Stimulated activated CD4-positive, alpha-beta T cell treated with anti-CD3 and anti-CD28 coated beads, Interleukin-4, amount 100 ng/mL, for 24 hours (primary cell): ENCODE results near the gene MSTO1.
"Not testable (repeated sequence)": the region's sequence is repeated elsewhere in the genome, so short reads cannot be mapped to it uniquely, and the experiment has no call there.

Experiments used
- DNase-seq: peaks from one replicate; pipeline ENCODE4 v3.0.0-alpha.2; 2020

MSTO1 gene

GRCh38 chr1:155609515-155610256, at the start of gene MSTO1:
TSS of gene MSTO1 (plus strand) at chr1:155610218. CDS start at chr1:155610249, 31 bp downstream.
- DNase-seq, result peak; percentile 99

GRCh38 chr1:155561779-155562580, 48.0 kb upstream of the MSTO1 start:
- peak; percentile 65 for DNase-seq

- DNase-seq, result peak; percentile 93
These were observed 47.2 kb upstream of the MSTO1 start, which contains the start of gene ASH1L for GRCh38 chr1:155562581-155563376. TSS of gene ASH1L (minus strand) at chr1:155562803. CDS start at chr1:155521519, 41,284 bp downstream.

GRCh38 chr1:155563377-155564022, 46.5 kb upstream of the MSTO1 start:
- DNase-seq, result not testable (repeated sequence)

GRCh38 chr1:155569988-155570592, 39.9 kb upstream of the MSTO1 start:
- DNase-seq, result no peak

GRCh38 chr1:155570593-155570990, 39.4 kb upstream of the MSTO1 start:
- no peak for DNase-seq

- DNase-seq, result no peak
These were observed 35.9 kb upstream of the MSTO1 start for GRCh38 chr1:155574077-155574476.

- not testable (repeated sequence) for DNase-seq
These were observed 34.4 kb upstream of the MSTO1 start for GRCh38 chr1:155575608-155576007.

GRCh38 chr1:155583846-155584245, 26.2 kb upstream of the MSTO1 start:
- DNase-seq, result not testable (repeated sequence)

GRCh38 chr1:155589282-155589681, 20.7 kb upstream of the MSTO1 start:
- DNase-seq, result not testable (repeated sequence)

GRCh38 chr1:155590516-155591247, 19.3 kb upstream of the MSTO1 start:
- not testable (repeated sequence) for DNase-seq

GRCh38 chr1:155591770-155592169, 18.2 kb upstream of the MSTO1 start:
- peak; percentile 45 for DNase-seq

GRCh38 chr1:155595877-155596474, 14.0 kb upstream of the MSTO1 start:
- DNase-seq, result not testable (repeated sequence)

GRCh38 chr1:155596864-155597263, 13.2 kb upstream of the MSTO1 start:
- DNase-seq, result no peak

GRCh38 chr1:155598842-155599331, 11.1 kb upstream of the MSTO1 start:
- no peak for DNase-seq

GRCh38 chr1:155599828-155600572, 10.0 kb upstream of the MSTO1 start:
- not testable (repeated sequence) for DNase-seq

- DNase-seq, result no peak
These were observed 2.3 kb upstream of the MSTO1 start for GRCh38 chr1:155607708-155608107.

GRCh38 chr1:155608888-155609225, 1.2 kb upstream of the MSTO1 start:
- no peak for DNase-seq

GRCh38 chr1:155610257-155610647, 234 bp downstream of the MSTO1 start:
- DNase-seq, result not testable (repeated sequence)

GRCh38 chr1:155613226-155613625, 3.2 kb downstream of the MSTO1 start:
- DNase-seq, result not testable (repeated sequence)
